GM19324 (cell line): ENCODE results near the gene MAP3K3.
A peak's percentile ranks its signal among the peaks of the same experiment; 100 is the strongest.

Source experiments
- ATAC-seq: cut with Tn5 transposase; IDR thresholded peaks from one replicate; pipeline ENCODE4 v1.9.1; 2021; ENCODE audit warnings: mild to moderate bottlenecking, moderate library complexity; ENCODE audit not compliant: unreplicated experiment, low FRiP score

MAP3K3 gene

GRCh38 chr17:63621684-63622573, at the start of gene MAP3K3:
Gene MAP3K3 (plus strand): TSS chr17:63622417. CDS start chr17:63622760, 343 bp downstream.
- peak; percentile 93 for ATAC-seq

GRCh38 chr17:63573634-63574033, 48.6 kb upstream of the MAP3K3 start:
- no peak for ATAC-seq

GRCh38 chr17:63578027-63578768, 44.0 kb upstream of the MAP3K3 start:
- ATAC-seq = no peak

- no peak for ATAC-seq
These were observed 43.5 kb upstream of the MAP3K3 start for GRCh38 chr17:63578769-63579111.

GRCh38 chr17:63579633-63580032, 42.6 kb upstream of the MAP3K3 start:
- no peak for ATAC-seq

- ATAC-seq = no peak
These were observed 34.4 kb upstream of the MAP3K3 start for GRCh38 chr17:63587770-63588169.

GRCh38 chr17:63588797-63589196, 33.4 kb upstream of the MAP3K3 start:
- no peak for ATAC-seq

- ATAC-seq = no peak
These were observed 32.6 kb upstream of the MAP3K3 start for GRCh38 chr17:63589646-63590045.

- ATAC-seq = no peak
These were observed 29.4 kb upstream of the MAP3K3 start for GRCh38 chr17:63592797-63593196.

GRCh38 chr17:63595132-63595531, 27.1 kb upstream of the MAP3K3 start:
- ATAC-seq = no peak

- no peak for ATAC-seq
These were observed 25.2 kb upstream of the MAP3K3 start for GRCh38 chr17:63596856-63597586.

- ATAC-seq = no peak
These were observed 23.9 kb upstream of the MAP3K3 start for GRCh38 chr17:63598281-63598680.

- ATAC-seq = peak; percentile 86
These were observed 21.4 kb upstream of the MAP3K3 start, which contains the start of gene TACO1 for GRCh38 chr17:63600569-63601438. Gene TACO1 (plus strand): TSS chr17:63600895. CDS start chr17:63601084, 189 bp downstream.

- no peak for ATAC-seq
These were observed 20.5 kb upstream of the MAP3K3 start for GRCh38 chr17:63601439-63602371.

GRCh38 chr17:63609816-63610573, 12.2 kb upstream of the MAP3K3 start:
- ATAC-seq = no peak

- ATAC-seq = no peak
These were observed 11.4 kb upstream of the MAP3K3 start for GRCh38 chr17:63610854-63611253.

- ATAC-seq = no peak
These were observed 10.9 kb upstream of the MAP3K3 start for GRCh38 chr17:63611354-63611753.

GRCh38 chr17:63613663-63614062, 8.6 kb upstream of the MAP3K3 start:
- ATAC-seq = no peak
